IMR-90 (cell line): ENCODE data around the gene MRPS18A. TPM values are rescaled to one million over a fixed set of nuclear protein-coding genes. Genes with fewer than 3 reads are reported as not detected.

Experiments used
- ATAC-seq: fragments of 200-7000 bp; cut with Tn5 transposase; 2 replicates; pipeline ENCODE4 v1.9.1; 2020; ENCODE audit warnings: low read depth, mild to moderate bottlenecking, moderate library complexity
- BruUV-seq: library from RNA; stranded (reverse); fragments of 400-500 nt; replicated peaks from 2 replicates; lab custom pipeline; 2021; lab: Mats Ljungman, UMichigan
- CTCF ChIA-PET: fragments of 300-600 bp; formaldehyde crosslinking; extraction: SDS; loops from one replicate; lab custom pipeline; 2021; ENCODE audit warnings: antibody characterized with exemption; lab: Yijun Ruan, JAX
- POLR2A ChIA-PET: fragments of 300-600 bp; sonication (Branson Sonifier 250); formaldehyde crosslinking; loops from one replicate; lab custom pipeline; 2022; ENCODE audit warnings: antibody characterized with exemption; ENCODE audit not compliant: unreplicated experiment; lab: Charles Lee
- DNase-seq: peaks from one replicate; pipeline ENCODE4 v3.0.0; 2013
- H2AFZ ChIP-seq: replicated peaks from 2 replicates; pipeline ENCODE3; 2013; ENCODE audit warnings: low read length, mild to moderate bottlenecking; ENCODE audit not compliant: poor library complexity
- H2AK5ac ChIP-seq: 2 replicates; pipeline ENCODE4 v1.6.1; 2013; ENCODE audit warnings: low read depth, low read length, inconsistent platforms
- H2AK9ac ChIP-seq: replicated peaks from 2 replicates; pipeline ENCODE3; 2013; ENCODE audit warnings: mild to moderate bottlenecking, low read depth, low read length, moderate library complexity; ENCODE audit not compliant: poor library complexity
- H2BK120ac ChIP-seq: 2 replicates; pipeline ENCODE4 v1.6.1; 2013; ENCODE audit warnings: low read depth, low read length, inconsistent platforms
- H2BK15ac ChIP-seq: 3 replicates; pipeline ENCODE4 v1.6.1; 2013; ENCODE audit warnings: low read depth, low read length, inconsistent platforms
- H2BK20ac ChIP-seq: 2 replicates; pipeline ENCODE4 v1.6.1; 2013; ENCODE audit warnings: low read depth, mild to moderate bottlenecking, inconsistent platforms, low read length, moderate library complexity
- H2BK5ac ChIP-seq: 2 replicates; pipeline ENCODE4 v1.6.1; 2013; ENCODE audit warnings: mild to moderate bottlenecking, low read depth, low read length, inconsistent platforms; ENCODE audit not compliant: poor library complexity, severe bottlenecking
- H3K14ac ChIP-seq: replicated peaks from 2 replicates; pipeline ENCODE4 v1.6.1; 2013; ENCODE audit warnings: low read depth, low read length, inconsistent platforms
- H3K18ac ChIP-seq: 2 replicates; pipeline ENCODE4 v1.6.1; 2013; ENCODE audit warnings: low read depth, low read length, control low read depth
- H3K23ac ChIP-seq: 2 replicates; pipeline ENCODE4 v1.6.1; 2013; ENCODE audit warnings: low read depth, low read length, inconsistent platforms
- H3K27ac ChIP-seq: 2 replicates; pipeline ENCODE4 v1.5.1; 2013; ENCODE audit warnings: mild to moderate bottlenecking, control low read depth, low read length; ENCODE audit not compliant: insufficient read depth
- H3K27me3 ChIP-seq: 2 replicates; pipeline ENCODE4 v1.6.1; 2013; ENCODE audit warnings: low read length; ENCODE audit not compliant: control insufficient read depth, insufficient read depth
- H3K36me3 ChIP-seq: 2 replicates; pipeline ENCODE4 v1.6.1; 2013; ENCODE audit warnings: low read length, mixed read lengths; ENCODE audit not compliant: control insufficient read depth, insufficient read depth
- H3K4ac ChIP-seq: 2 replicates; pipeline ENCODE4 v1.6.1; 2013; ENCODE audit warnings: low read depth, low read length, inconsistent platforms
- H3K4me1 ChIP-seq: 2 replicates; pipeline ENCODE4 v1.6.1; 2013; ENCODE audit warnings: low read length, mixed read lengths; ENCODE audit not compliant: control insufficient read depth, insufficient read depth
- H3K4me2 ChIP-seq: 2 replicates; pipeline ENCODE4 v1.6.1; 2013; ENCODE audit warnings: low read depth, mild to moderate bottlenecking, control low read depth, low read length, moderate library complexity
- H3K4me3 ChIP-seq: 2 replicates; pipeline ENCODE4 v1.5.1; 2013; ENCODE audit warnings: low read depth, mild to moderate bottlenecking, control low read depth, low read length, moderate library complexity; ENCODE audit not compliant: insufficient read depth
- H3K56ac ChIP-seq: 2 replicates; pipeline ENCODE4 v1.6.1; 2013; ENCODE audit warnings: low read length, inconsistent platforms; ENCODE audit not compliant: insufficient read depth; ENCODE audit errors: extremely low read depth
- H3K79me1 ChIP-seq, 2 experiments: 2 replicates each; pipeline ENCODE4 v1.6.1; 2013; ENCODE audit warnings: low read length in 2 of 2, inconsistent platforms in 1 of 2, low read depth in 1 of 2
- H3K9ac ChIP-seq: 2 replicates; pipeline ENCODE4 v1.6.1; 2013; ENCODE audit warnings: low read depth, low read length, control low read depth
- H3K9me1 ChIP-seq: 2 replicates; pipeline ENCODE4 v1.6.1; 2013; ENCODE audit warnings: low read length, inconsistent platforms; ENCODE audit not compliant: insufficient read depth
- H3K9me3 ChIP-seq: 2 replicates; pipeline ENCODE4 v1.6.1; 2013; ENCODE audit warnings: low read length; ENCODE audit not compliant: control insufficient read depth, insufficient read depth
- H4K20me1 ChIP-seq: 2 replicates; pipeline ENCODE4 v1.6.1; 2013; ENCODE audit warnings: low read length, inconsistent platforms; ENCODE audit not compliant: insufficient read depth
- H4K5ac ChIP-seq: 2 replicates; pipeline ENCODE4 v1.6.1; 2013; ENCODE audit warnings: mild to moderate bottlenecking, low read depth, low read length, control low read depth
- H4K8ac ChIP-seq, 2 experiments: 2 replicates each; pipeline ENCODE4 v1.6.1; 2013; ENCODE audit warnings: low read depth in 2 of 2, low read length in 2 of 2, control low read depth in 1 of 2, inconsistent platforms in 1 of 2
- H4K91ac ChIP-seq: 2 replicates; pipeline ENCODE4 v1.6.1; 2013; ENCODE audit warnings: low read depth, low read length, inconsistent platforms; ENCODE audit not compliant: insufficient read depth
- MXI1 ChIP-seq: IDR thresholded peaks from 2 replicates; pipeline ENCODE4 v1.6.1; 2012; ENCODE audit warnings: low read depth, mild to moderate bottlenecking, low read length, moderate library complexity, borderline replicate concordance
- SMC3 ChIP-seq: fragments of 150-350 bp; IDR thresholded peaks from 2 replicates; pipeline ENCODE4 v1.6.1; 2016; ENCODE audit warnings: low read depth, mild to moderate bottlenecking, antibody characterized with exemption, low read length, moderate library complexity
- WGBS, 2 experiments: methylation state at CpG; one replicate each; pipeline versions ENCODE4 v1.1.5 to v1.1.7; 2013; ENCODE audit warnings: missing lambda C conversion rate in 2 of 2; ENCODE audit not compliant: insufficient read length in 1 of 2; ENCODE audit errors: extremely low coverage in 2 of 2; 5-methylcytosine and 5-hydroxymethylcytosine counted together
- dilution Hi-C: fragments of 300-500 bp; cut with HindIII; formaldehyde crosslinking; loops from one replicate; pipeline ENCODE4 v1.14.3; 2018; ENCODE audit warnings: low sequenced_read_pairs; ENCODE audit not compliant: unreplicated experiment
- in situ Hi-C: fragments of 300-500 bp; cut with MboI; formaldehyde crosslinking; loops from 3 replicates; pipeline ENCODE4 v1.14.3; 2019; ENCODE audit warnings: low sequenced_read_pairs, inconsistent platforms, mixed read lengths
- intact Hi-C: fragments of 100-400 bp; cut with micrococcal nuclease; formaldehyde crosslinking; loops from 2 replicates; pipeline ENCODE4 v1.10.0; 2022
- polyA plus RNA-seq, 3 experiments: library from polyadenylated mRNA; depleted of rRNA; stranded (reverse); fragments of >200 nt; gene quantifications; 2 replicates each; pipeline ENCODE4 v1.2.3, GENCODE V29; 2012; ENCODE audit warnings: low replicate concordance in 1 of 3
- total RNA-seq: library from RNA; depleted of rRNA; stranded (reverse); fragments of >200 nt; gene quantifications from 2 replicates; pipeline ENCODE4 v1.2.3, GENCODE V29; 2012

The MRPS18A gene
- total and polyA plus RNA-seq, 2 of the 4 experiments (the other 2 are of a cell fraction) = 47.0 to 56.6 TPM

DNA sequence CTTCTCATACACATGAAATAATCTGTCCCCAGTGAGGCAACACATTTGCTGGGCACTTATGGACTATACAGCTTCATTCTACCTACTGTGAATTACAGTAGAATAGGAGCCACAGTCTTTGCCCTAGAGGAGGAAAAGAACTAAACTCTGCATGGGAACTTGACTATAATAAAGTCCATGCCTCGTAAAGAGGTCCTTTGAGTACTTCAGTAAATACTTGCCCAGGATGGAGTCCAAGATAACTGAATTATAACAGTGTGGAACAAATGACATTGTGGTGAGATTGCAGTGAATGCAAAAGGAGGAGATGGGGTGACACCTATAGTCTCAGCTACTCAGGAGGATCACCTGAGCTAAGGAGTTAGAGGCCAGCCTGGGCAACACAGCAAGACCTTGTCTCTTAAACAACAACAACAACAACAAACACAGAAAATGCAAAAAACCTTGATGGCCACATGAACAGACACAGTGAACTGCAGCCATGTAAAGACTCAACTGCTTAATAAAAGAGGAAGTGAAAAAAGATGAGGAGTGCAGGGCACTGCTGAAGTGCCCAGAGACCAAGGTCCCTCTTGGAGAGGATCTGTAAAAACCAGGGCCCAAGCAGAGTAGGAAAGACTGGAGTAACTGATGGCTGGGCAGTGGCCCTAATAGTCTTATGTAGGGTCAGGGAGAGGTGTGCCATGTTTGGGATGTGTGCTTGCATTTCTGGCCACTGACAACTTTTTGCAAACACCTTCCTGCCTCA lies 3.7 kb downstream of the MRPS18A start:
- no TSS peak for BruUV-seq
- Histone ChIP-seq H3K9me1 (peaks cover 13% of the 10 kb centered on the region), H3K9me3 (no peaks in the 10 kb centered on the region), H2BK20ac (no peak overlapping the region), H2BK120ac (no peak overlapping the region), H3K9ac (no peak overlapping the region), H2AK5ac (no peak overlapping the region), H4K5ac (no peak overlapping the region), H2BK5ac (no peak overlapping the region), H2AFZ (no peak overlapping the region), H3K56ac (no peak overlapping the region), H2BK15ac (no peak overlapping the region), H4K20me1 (peaks cover 25% of the 10 kb centered on the region), H3K36me3 (peaks cover 20% of the 10 kb centered on the region), H3K4ac (no peak overlapping the region), H3K23ac (no peak overlapping the region), H3K14ac (no peak overlapping the region), H4K8ac (no peak overlapping the region), H3K18ac (no peak overlapping the region), H3K4me3 (no peak overlapping the region), H4K91ac (no peak overlapping the region), H3K79me1 (peaks cover 65 to 88% of the 10 kb centered on the region in 2 experiments), H3K4me1 (peaks cover 2% of the 10 kb centered on the region; the same call in 1 of the 2 replicates), H3K27ac (no peak overlapping the region), H2AK9ac (no peak overlapping the region), H3K27me3 (no peaks in the 10 kb centered on the region), H3K4me2 (no peak overlapping the region)
- ChIA-PET CTCF (no interaction called here), POLR2A (no interaction called here)
- intact Hi-C loops = no loop called here
- no CpG with 5 or more reads among the region's 1 CpG for WGBS, 2 experiments
- ATAC-seq (no peak), DNase-seq (no peak)
- in situ Hi-C loops = no loop called here
- TF ChIP-seq SMC3 (no peak), MXI1 (no peak)
- dilution Hi-C loops = no loop called here
